Gastrocnemius medialis (tissue), 4 donors: ENCODE results near the gene P4HA3.

Source experiments
- POLR2A ChIP-seq, 2 donors: fragments of 450-650 bp; IDR thresholded peaks; one replicate each; pipeline ENCODE4 v1.6.1; 2017; ENCODE audit warnings: antibody characterized with exemption in 2 of 2, mild to moderate bottlenecking in 2 of 2, moderate library complexity in 2 of 2
- TF ChIP-seq, protein P1 (sequence below), 5 experiments: fragments of 450-650 bp in 3 of 5; fragments of 200-600 bp in 2 of 5; sonication (generic) in 2 of 5; IDR thresholded peaks in 4 of 5; conservative IDR thresholded peaks in 1 of 5; 1 replicate in 4 of 5; 2 replicates in 1 of 5; pipeline ENCODE4 v1.5.1; 2016 to 2019; ENCODE audit warnings: antibody characterized with exemption in 5 of 5, mild to moderate bottlenecking in 3 of 5, moderate library complexity in 3 of 5

DNA sequence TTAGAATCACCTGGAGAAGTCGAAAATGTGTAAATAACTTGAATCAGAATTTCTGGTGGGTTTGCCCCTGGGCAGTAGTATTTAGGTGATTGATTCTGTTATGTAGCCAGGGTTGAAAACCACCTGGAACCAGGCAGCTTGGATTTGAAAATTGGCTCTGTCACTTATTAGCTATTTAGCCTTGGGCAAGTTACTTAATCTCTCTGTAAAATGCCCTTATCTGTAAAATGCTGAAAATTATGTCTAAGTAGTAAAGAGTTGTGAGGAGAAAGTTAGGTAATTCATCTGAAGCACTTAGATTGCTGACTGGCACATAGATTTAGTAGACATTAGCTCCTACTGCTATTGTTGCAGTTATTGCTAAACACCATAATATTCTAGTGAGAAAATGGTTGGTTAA, 91.1 kb downstream of the P4HA3 start:
- TF ChIP-seq, protein P1, sequence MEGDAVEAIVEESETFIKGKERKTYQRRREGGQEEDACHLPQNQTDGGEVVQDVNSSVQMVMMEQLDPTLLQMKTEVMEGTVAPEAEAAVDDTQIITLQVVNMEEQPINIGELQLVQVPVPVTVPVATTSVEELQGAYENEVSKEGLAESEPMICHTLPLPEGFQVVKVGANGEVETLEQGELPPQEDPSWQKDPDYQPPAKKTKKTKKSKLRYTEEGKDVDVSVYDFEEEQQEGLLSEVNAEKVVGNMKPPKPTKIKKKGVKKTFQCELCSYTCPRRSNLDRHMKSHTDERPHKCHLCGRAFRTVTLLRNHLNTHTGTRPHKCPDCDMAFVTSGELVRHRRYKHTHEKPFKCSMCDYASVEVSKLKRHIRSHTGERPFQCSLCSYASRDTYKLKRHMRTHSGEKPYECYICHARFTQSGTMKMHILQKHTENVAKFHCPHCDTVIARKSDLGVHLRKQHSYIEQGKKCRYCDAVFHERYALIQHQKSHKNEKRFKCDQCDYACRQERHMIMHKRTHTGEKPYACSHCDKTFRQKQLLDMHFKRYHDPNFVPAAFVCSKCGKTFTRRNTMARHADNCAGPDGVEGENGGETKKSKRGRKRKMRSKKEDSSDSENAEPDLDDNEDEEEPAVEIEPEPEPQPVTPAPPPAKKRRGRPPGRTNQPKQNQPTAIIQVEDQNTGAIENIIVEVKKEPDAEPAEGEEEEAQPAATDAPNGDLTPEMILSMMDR (IDR thresholded peaks at IDR 0.05 in 4 of 5, conservative IDR thresholded peaks at IDR 0.05 in 1 of 5): no peak
- no peak for TF ChIP-seq POLR2A (IDR thresholded peaks at IDR 0.05)
